Endothelial cell (in vitro differentiated cells): ENCODE results near the gene CENPX. TPM values are rescaled to one million over a fixed set of nuclear protein-coding genes. Genes with fewer than 3 reads are reported as not detected.

ENCODE experiments used
- DNase-seq: peaks from one replicate; pipeline ENCODE4 v3.0.0; 2021; ENCODE audit warnings: low spot score
- H3K27ac Mint-ChIP-seq: one replicate; pipeline ENCODE4 v1.8.0; 2021; ENCODE audit warnings: mixed read lengths, inconsistent platforms; ENCODE audit not compliant: unreplicated experiment
- H3K27me3 Mint-ChIP-seq: one replicate; pipeline ENCODE4 v1.8.0; 2021; ENCODE audit warnings: mild to moderate bottlenecking, moderate library complexity, mixed read lengths, inconsistent platforms; ENCODE audit not compliant: unreplicated experiment
- H3K36me3 Mint-ChIP-seq: one replicate; pipeline ENCODE4 v1.8.0; 2021; ENCODE audit warnings: mild to moderate bottlenecking, low read depth, mixed read lengths, inconsistent platforms; ENCODE audit not compliant: unreplicated experiment
- H3K4me1 Mint-ChIP-seq: one replicate; pipeline ENCODE4 v1.8.0; 2021; ENCODE audit warnings: mild to moderate bottlenecking, mixed read lengths, inconsistent platforms; ENCODE audit not compliant: unreplicated experiment
- H3K4me3 Mint-ChIP-seq: one replicate; pipeline ENCODE4 v1.8.0; 2021; ENCODE audit warnings: mild to moderate bottlenecking, mixed read lengths, inconsistent platforms; ENCODE audit not compliant: unreplicated experiment
- H3K9me3 Mint-ChIP-seq: one replicate; pipeline ENCODE4 v1.8.0; 2021; ENCODE audit warnings: mixed read lengths, inconsistent platforms; ENCODE audit not compliant: unreplicated experiment
- total RNA-seq: library from RNA; stranded (reverse); fragmentation: NEBNext Ultra II Directional; extraction: Animal tissue kit (Norgen Biotek cat#: 25700); gene quantifications from one replicate; pipeline ENCODE4 v1.2.1, GENCODE V29; 2021; ENCODE audit not compliant: unreplicated experiment
- TF ChIP-seq, protein P1 (sequence below): fragments of 200-600 bp; sonication (generic); IDR thresholded peaks from one replicate; pipeline ENCODE4 v1.5.0; 2021; ENCODE audit warnings: antibody characterized with exemption; ENCODE audit not compliant: unreplicated experiment

The CENPX gene
- total RNA-seq, 1 donor from 2014 or later = 42.9 TPM

DNA sequence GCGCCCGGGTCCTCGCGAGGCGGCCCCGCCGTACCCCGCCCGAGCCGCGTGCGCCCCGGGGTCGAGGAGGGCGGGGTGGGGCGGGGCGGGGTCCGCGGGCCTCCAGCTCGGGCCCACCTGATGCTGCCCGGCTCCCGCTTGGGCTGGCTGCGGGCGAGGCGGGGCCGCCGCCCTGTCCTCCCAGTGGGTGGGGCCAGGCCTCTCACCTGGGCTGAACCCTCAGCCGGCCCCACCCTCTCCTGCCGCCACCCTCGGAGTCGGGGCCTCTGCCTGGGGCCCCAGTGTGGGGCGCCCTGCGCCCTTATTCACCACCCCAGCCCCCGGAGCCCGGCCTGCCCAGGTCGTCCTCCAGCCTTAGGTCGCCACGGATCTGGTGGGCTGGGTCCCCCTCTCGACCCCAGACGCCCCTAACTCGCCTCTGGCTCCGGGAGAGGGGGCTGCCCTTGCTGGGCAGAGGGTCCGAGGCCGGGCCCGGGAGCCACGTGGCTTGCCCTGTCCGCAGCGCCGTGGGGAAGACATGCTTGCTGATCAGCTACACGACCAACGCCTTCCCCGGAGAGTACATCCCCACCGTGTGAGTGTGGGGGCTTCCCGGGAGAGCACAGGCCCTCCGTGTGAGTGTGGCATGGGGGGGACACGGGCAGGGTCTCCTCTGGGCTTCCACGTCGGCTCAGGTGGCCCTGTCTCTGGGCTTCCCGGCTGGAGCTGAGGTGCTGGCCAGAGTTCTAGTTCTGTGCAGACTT, 9.4 kb upstream of the CENPX start:
- H3K27ac Mint-ChIP-seq = no peak overlapping the region
- no peaks in the 10 kb centered on the region for H3K9me3 Mint-ChIP-seq
- H3K27me3 Mint-ChIP-seq = peaks cover 15% of the 10 kb centered on the region
- H3K4me1 Mint-ChIP-seq = peaks cover 9% of the 10 kb centered on the region
- H3K4me3 Mint-ChIP-seq = no peak overlapping the region
- peaks cover 6% of the 10 kb centered on the region for H3K36me3 Mint-ChIP-seq
- TF ChIP-seq, protein P1, sequence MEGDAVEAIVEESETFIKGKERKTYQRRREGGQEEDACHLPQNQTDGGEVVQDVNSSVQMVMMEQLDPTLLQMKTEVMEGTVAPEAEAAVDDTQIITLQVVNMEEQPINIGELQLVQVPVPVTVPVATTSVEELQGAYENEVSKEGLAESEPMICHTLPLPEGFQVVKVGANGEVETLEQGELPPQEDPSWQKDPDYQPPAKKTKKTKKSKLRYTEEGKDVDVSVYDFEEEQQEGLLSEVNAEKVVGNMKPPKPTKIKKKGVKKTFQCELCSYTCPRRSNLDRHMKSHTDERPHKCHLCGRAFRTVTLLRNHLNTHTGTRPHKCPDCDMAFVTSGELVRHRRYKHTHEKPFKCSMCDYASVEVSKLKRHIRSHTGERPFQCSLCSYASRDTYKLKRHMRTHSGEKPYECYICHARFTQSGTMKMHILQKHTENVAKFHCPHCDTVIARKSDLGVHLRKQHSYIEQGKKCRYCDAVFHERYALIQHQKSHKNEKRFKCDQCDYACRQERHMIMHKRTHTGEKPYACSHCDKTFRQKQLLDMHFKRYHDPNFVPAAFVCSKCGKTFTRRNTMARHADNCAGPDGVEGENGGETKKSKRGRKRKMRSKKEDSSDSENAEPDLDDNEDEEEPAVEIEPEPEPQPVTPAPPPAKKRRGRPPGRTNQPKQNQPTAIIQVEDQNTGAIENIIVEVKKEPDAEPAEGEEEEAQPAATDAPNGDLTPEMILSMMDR = no peak
- DNase-seq = no peak

- Mint-ChIP-seq H3K4me1 (peaks cover 9% of the 10 kb centered on the region), H3K4me3 (peak within 1 kb of the TSS; percentile 65), H3K9me3 (no peaks in the 10 kb centered on the region), H3K36me3 (peaks cover 6% of the 10 kb centered on the region), H3K27ac (no peak within 1 kb of the TSS), H3K27me3 (peaks cover 17% of the 10 kb centered on the region)
- DNase-seq = no peak
- TF ChIP-seq, protein P1 = no peak
Measured at GRCh38 chr17:82031303-82031884, 8.7 kb upstream of the CENPX start, which contains the start of gene RAC3. Gene RAC3, plus strand, starts transcription at chr17:82031678. Its CDS starts 84 bp downstream, at chr17:82031762.

GRCh38 chr17:82030470-82031302, 8.0 kb upstream of the CENPX start:
- DNase-seq = peak; percentile 92
- peaks cover 20% of the 10 kb centered on the region for H3K27me3 Mint-ChIP-seq
- H3K36me3 Mint-ChIP-seq = peaks cover 6% of the 10 kb centered on the region
- H3K4me3 Mint-ChIP-seq = peak overlapping the region; percentile 65
- peaks cover 9% of the 10 kb centered on the region for H3K4me1 Mint-ChIP-seq
- TF ChIP-seq, protein P1 = peak; percentile 88
- H3K9me3 Mint-ChIP-seq = no peaks in the 10 kb centered on the region
- no peak overlapping the region for H3K27ac Mint-ChIP-seq

GRCh38 chr17:82029990-82030469, 7.4 kb upstream of the CENPX start:
- DNase-seq = no peak
- no peak overlapping the region for H3K4me3 Mint-ChIP-seq
- TF ChIP-seq, protein P1 = no peak

More at GRCh38 chr17:82029990-82030469, 7.4 kb upstream of the CENPX start:
- H3K27ac Mint-ChIP-seq = no peak overlapping the region
- peaks cover 14% of the 10 kb centered on the region for H3K27me3 Mint-ChIP-seq
- H3K36me3 Mint-ChIP-seq = peaks cover 2% of the 10 kb centered on the region
- peaks cover 5% of the 10 kb centered on the region for H3K4me1 Mint-ChIP-seq
- no peaks in the 10 kb centered on the region for H3K9me3 Mint-ChIP-seq
